HEK293 (cell line): Measurements from ENCODE around the gene LCAT.

Source experiments
- TF ChIP-seq, protein P1 (sequence below): fragments of 450-650 bp; formaldehyde crosslinking; IDR thresholded peaks from 2 replicates; pipeline ENCODE4 v1.5.1; 2016; ENCODE audit warnings: missing biosample characterization, missing genetic modification characterization
- TF ChIP-seq, protein P2 (sequence below): fragments of 450-650 bp; formaldehyde crosslinking; IDR thresholded peaks from 2 replicates; pipeline ENCODE4 v1.5.1; 2016; ENCODE audit warnings: missing biosample characterization, missing genetic modification characterization
- TF ChIP-seq, protein P3 (sequence below): fragments of 450-650 bp; formaldehyde crosslinking; IDR thresholded peaks from 2 replicates; pipeline ENCODE4 v1.5.1; 2016; ENCODE audit warnings: missing biosample characterization, missing genetic modification characterization, borderline replicate concordance

- TF ChIP-seq, protein P1, sequence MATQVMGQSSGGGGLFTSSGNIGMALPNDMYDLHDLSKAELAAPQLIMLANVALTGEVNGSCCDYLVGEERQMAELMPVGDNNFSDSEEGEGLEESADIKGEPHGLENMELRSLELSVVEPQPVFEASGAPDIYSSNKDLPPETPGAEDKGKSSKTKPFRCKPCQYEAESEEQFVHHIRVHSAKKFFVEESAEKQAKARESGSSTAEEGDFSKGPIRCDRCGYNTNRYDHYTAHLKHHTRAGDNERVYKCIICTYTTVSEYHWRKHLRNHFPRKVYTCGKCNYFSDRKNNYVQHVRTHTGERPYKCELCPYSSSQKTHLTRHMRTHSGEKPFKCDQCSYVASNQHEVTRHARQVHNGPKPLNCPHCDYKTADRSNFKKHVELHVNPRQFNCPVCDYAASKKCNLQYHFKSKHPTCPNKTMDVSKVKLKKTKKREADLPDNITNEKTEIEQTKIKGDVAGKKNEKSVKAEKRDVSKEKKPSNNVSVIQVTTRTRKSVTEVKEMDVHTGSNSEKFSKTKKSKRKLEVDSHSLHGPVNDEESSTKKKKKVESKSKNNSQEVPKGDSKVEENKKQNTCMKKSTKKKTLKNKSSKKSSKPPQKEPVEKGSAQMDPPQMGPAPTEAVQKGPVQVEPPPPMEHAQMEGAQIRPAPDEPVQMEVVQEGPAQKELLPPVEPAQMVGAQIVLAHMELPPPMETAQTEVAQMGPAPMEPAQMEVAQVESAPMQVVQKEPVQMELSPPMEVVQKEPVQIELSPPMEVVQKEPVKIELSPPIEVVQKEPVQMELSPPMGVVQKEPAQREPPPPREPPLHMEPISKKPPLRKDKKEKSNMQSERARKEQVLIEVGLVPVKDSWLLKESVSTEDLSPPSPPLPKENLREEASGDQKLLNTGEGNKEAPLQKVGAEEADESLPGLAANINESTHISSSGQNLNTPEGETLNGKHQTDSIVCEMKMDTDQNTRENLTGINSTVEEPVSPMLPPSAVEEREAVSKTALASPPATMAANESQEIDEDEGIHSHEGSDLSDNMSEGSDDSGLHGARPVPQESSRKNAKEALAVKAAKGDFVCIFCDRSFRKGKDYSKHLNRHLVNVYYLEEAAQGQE = no peak; the same call in 1 of the 2 replicates
- TF ChIP-seq, protein P2, sequence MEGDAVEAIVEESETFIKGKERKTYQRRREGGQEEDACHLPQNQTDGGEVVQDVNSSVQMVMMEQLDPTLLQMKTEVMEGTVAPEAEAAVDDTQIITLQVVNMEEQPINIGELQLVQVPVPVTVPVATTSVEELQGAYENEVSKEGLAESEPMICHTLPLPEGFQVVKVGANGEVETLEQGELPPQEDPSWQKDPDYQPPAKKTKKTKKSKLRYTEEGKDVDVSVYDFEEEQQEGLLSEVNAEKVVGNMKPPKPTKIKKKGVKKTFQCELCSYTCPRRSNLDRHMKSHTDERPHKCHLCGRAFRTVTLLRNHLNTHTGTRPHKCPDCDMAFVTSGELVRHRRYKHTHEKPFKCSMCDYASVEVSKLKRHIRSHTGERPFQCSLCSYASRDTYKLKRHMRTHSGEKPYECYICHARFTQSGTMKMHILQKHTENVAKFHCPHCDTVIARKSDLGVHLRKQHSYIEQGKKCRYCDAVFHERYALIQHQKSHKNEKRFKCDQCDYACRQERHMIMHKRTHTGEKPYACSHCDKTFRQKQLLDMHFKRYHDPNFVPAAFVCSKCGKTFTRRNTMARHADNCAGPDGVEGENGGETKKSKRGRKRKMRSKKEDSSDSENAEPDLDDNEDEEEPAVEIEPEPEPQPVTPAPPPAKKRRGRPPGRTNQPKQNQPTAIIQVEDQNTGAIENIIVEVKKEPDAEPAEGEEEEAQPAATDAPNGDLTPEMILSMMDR (tag by site-specific recombination) = peak; percentile 18; the same call in 1 of the 2 replicates
- TF ChIP-seq, protein P3, sequence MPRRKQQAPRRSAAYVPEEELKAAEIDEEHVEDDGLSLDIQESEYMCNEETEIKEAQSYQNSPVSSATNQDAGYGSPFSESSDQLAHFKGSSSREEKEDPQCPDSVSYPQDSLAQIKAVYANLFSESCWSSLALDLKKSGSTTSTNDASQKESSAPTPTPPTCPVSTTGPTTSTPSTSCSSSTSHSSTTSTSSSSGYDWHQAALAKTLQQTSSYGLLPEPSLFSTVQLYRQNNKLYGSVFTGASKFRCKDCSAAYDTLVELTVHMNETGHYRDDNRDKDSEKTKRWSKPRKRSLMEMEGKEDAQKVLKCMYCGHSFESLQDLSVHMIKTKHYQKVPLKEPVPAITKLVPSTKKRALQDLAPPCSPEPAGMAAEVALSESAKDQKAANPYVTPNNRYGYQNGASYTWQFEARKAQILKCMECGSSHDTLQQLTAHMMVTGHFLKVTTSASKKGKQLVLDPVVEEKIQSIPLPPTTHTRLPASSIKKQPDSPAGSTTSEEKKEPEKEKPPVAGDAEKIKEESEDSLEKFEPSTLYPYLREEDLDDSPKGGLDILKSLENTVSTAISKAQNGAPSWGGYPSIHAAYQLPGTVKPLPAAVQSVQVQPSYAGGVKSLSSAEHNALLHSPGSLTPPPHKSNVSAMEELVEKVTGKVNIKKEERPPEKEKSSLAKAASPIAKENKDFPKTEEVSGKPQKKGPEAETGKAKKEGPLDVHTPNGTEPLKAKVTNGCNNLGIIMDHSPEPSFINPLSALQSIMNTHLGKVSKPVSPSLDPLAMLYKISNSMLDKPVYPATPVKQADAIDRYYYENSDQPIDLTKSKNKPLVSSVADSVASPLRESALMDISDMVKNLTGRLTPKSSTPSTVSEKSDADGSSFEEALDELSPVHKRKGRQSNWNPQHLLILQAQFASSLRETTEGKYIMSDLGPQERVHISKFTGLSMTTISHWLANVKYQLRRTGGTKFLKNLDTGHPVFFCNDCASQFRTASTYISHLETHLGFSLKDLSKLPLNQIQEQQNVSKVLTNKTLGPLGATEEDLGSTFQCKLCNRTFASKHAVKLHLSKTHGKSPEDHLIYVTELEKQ = no peak
Measured at GRCh38 chr16:67935402-67936123, 8.4 kb downstream of the LCAT start.
